ENCODE data around the gene NMNAT2. TPM values are rescaled to one million over a fixed set of nuclear protein-coding genes. Genes with fewer than 3 reads are reported as not detected.

The NMNAT2 gene
- total RNA-seq, 1 experiment from 2014 or later, result not detected

GRCh38 chr1:183244466-183244865 is 173.7 kb downstream of the NMNAT2 start:
- TF ChIP-seq, protein P1, sequence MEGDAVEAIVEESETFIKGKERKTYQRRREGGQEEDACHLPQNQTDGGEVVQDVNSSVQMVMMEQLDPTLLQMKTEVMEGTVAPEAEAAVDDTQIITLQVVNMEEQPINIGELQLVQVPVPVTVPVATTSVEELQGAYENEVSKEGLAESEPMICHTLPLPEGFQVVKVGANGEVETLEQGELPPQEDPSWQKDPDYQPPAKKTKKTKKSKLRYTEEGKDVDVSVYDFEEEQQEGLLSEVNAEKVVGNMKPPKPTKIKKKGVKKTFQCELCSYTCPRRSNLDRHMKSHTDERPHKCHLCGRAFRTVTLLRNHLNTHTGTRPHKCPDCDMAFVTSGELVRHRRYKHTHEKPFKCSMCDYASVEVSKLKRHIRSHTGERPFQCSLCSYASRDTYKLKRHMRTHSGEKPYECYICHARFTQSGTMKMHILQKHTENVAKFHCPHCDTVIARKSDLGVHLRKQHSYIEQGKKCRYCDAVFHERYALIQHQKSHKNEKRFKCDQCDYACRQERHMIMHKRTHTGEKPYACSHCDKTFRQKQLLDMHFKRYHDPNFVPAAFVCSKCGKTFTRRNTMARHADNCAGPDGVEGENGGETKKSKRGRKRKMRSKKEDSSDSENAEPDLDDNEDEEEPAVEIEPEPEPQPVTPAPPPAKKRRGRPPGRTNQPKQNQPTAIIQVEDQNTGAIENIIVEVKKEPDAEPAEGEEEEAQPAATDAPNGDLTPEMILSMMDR (IDR thresholded peaks at IDR 0.05 in 2 of 3, conservative IDR thresholded peaks at IDR 0.05 in 1 of 3; ENCODE audit: borderline replicate concordance in 1 of 3, insufficient read depth in 1 of 3, low read depth in 2 of 3, low read length in 2 of 3), result no peak
- no peak for TF ChIP-seq ZBTB33 (IDR thresholded peaks at IDR 0.05; ENCODE audit: extremely low read depth, insufficient replicate concordance, low read length)
- no peak for TF ChIP-seq EGR1 (IDR thresholded peaks at IDR 0.05; ENCODE audit: low read depth)
- no peak for TF ChIP-seq ZNF274 (IDR thresholded peaks at IDR 0.05; ENCODE audit: low read depth, low read length)
- TF ChIP-seq REST (IDR thresholded peaks at IDR 0.05; ENCODE audit: low read depth), result no peak
- no peak for TF ChIP-seq EZH2 (IDR thresholded peaks at IDR 0.05)
- TF ChIP-seq SIN3A (IDR thresholded peaks at IDR 0.05; ENCODE audit: low read depth), result no peak
- no peak for TF ChIP-seq TCF7L2 (IDR thresholded peaks at IDR 0.05; ENCODE audit: borderline replicate concordance, extremely low read depth, insufficient read depth, insufficient read length)
- no peak for TF ChIP-seq EZH2phosphoT487 (IDR thresholded peaks at IDR 0.05; ENCODE audit: borderline replicate concordance)
- TF ChIP-seq ATF3 (IDR thresholded peaks at IDR 0.05), result no peak
- no peak for TF ChIP-seq ELF1 (IDR thresholded peaks at IDR 0.05; ENCODE audit: borderline replicate concordance, low read depth)
- TF ChIP-seq CBX3 (IDR thresholded peaks at IDR 0.05; ENCODE audit: low read depth), result no peak
- TF ChIP-seq POLR2A (IDR thresholded peaks at IDR 0.05; ENCODE audit: borderline replicate concordance, extremely low read depth, insufficient read depth, insufficient read length), result no peak
- TF ChIP-seq CEBPB (IDR thresholded peaks at IDR 0.05; ENCODE audit: low read depth), result no peak
- TF ChIP-seq SP1 (IDR thresholded peaks at IDR 0.05; ENCODE audit: low read depth), result no peak
- Histone ChIP-seq H3K9ac (ENCODE audit: low read length) (no peak overlapping the region), H3K79me2 (ENCODE audit: insufficient read depth, low read length) (no peaks in the 10 kb centered on the region), H3K4me3 (replicated peaks in 1 of 2; ENCODE audit: low read depth in 1 of 2, low read length in 2 of 2) (no peak overlapping the region), H2AFZ (ENCODE audit: low read depth, low read length, poor library complexity, severe bottlenecking) (no peak overlapping the region), H3K9me2 (ENCODE audit: insufficient read depth) (no peaks in the 10 kb centered on the region), H3K4me1 (ENCODE audit: control insufficient read depth in 1 of 2, insufficient read depth in 2 of 2, low read length in 2 of 2) (peaks cover 0 to 2% of the 10 kb centered on the region in 2 experiments; a peak in 1 of 4 replicates), H3K4me2 (ENCODE audit: low read length) (no peak overlapping the region), H4K20me1 (ENCODE audit: insufficient read depth) (no peaks in the 10 kb centered on the region), H3K27ac (ENCODE audit: low read depth, low read length) (no peak overlapping the region), H3K9me3 (ENCODE audit: control insufficient read depth in 1 of 2, insufficient read depth in 1 of 2, low read depth in 1 of 2, low read length in 2 of 2) (no peaks in the 10 kb centered on the region), H3K27me3 (ENCODE audit: insufficient read depth, low read length) (no peaks in the 10 kb centered on the region), H3K36me3 (ENCODE audit: control insufficient read depth in 1 of 2, insufficient read depth in 2 of 2, low read length in 2 of 2) (no peaks in the 10 kb centered on the region)
- ATAC-seq, result no peak
- POLR2A ChIA-PET, result no interaction called here
- no peak for DNase-seq (ENCODE audit: low read depth, low spot score)
- no TSS peak for BruUV-seq (replicated peaks)
- RAD21 ChIA-PET (ENCODE audit: low non-redundant PET in 1 of 2, low total read pairs in 2 of 2, uncharacterized antibody in 2 of 2, unreplicated experiment in 2 of 2), result no interaction called here
- CTCF ChIA-PET, result interaction anchor here (0.6 kb wide), 1 partner anchor 10 kb away, joined by 4 read pairs; no protein-coding TSS in a partner anchor
- intact Hi-C loops (cut with micrococcal nuclease), result no loop called here

Data from HCT116 (cell line).